ENCODE data around the gene APRT. TPM values are rescaled to one million over a fixed set of nuclear protein-coding genes. Genes with fewer than 3 reads are reported as not detected.

Gene APRT
- total RNA-seq, 2 experiments from 2014 or later = 129 to 136 TPM

GRCh38 chr16:88806491-88807111, 5.1 kb downstream of the APRT start:
- H3K27ac Mint-ChIP-seq = no peak overlapping the region
- DNase-seq = no peak
- H3K9me3 Mint-ChIP-seq = no peaks in the 10 kb centered on the region
- ChIA-PET CTCF (interaction anchor here (1.1 kb wide), 1 partner anchor 69 kb away, joined by 3 read pairs; no protein-coding TSS in a partner anchor), POLR2A (interaction anchor here (1.0 to 11.5 kb wide), 3 partner anchors 22 to 364 kb away, joined by 3 to 249 read pairs (median 3); partner anchors contain the start of gene PIEZO1)
- peaks cover 37% of the 10 kb centered on the region for H3K4me1 Mint-ChIP-seq
- no peak overlapping the region for H3K4me3 Mint-ChIP-seq
- no peaks in the 10 kb centered on the region for H3K27me3 Mint-ChIP-seq
- H3K36me3 Mint-ChIP-seq (ENCODE audit: low read depth) = peaks cover 45% of the 10 kb centered on the region

GRCh38 chr16:88805887-88806393, 5.8 kb downstream of the APRT start:
- DNase-seq = no peak
- H3K36me3 Mint-ChIP-seq (ENCODE audit: low read depth) = peaks cover 45% of the 10 kb centered on the region

GRCh38 chr16:88805340-88805715, 6.4 kb downstream of the APRT start:
- Mint-ChIP-seq H3K36me3 (ENCODE audit: low read depth) (peaks cover 43% of the 10 kb centered on the region), H3K9me3 (no peaks in the 10 kb centered on the region), H3K27ac (no peak overlapping the region), H3K4me1 (peaks cover 44% of the 10 kb centered on the region), H3K4me3 (peak overlapping the region; percentile 80), H3K27me3 (no peaks in the 10 kb centered on the region)
- DNase-seq = no peak
- CTCF ChIA-PET = interaction anchor here (1.1 kb wide), 1 partner anchor 68 kb away, joined by 3 read pairs; no protein-coding TSS in a partner anchor
- POLR2A ChIA-PET = interaction anchor here (0.8 to 11.5 kb wide), 5 partner anchors 7 to 124 kb away, joined by 3 to 249 read pairs (median 4); partner anchors contain the start of genes APRT, GALNS, PIEZO1 and TRAPPC2L

More at GRCh38 chr16:88805887-88806393, 5.8 kb downstream of the APRT start:
- ChIA-PET POLR2A (interaction anchor here (0.8 to 11.5 kb wide), 4 partner anchors 22 to 365 kb away, joined by 3 to 249 read pairs (median 3); partner anchors contain the start of gene PIEZO1), CTCF (interaction anchor here (1.1 kb wide), 1 partner anchor 68 kb away, joined by 3 read pairs; no protein-coding TSS in a partner anchor)
- H3K9me3 Mint-ChIP-seq = no peaks in the 10 kb centered on the region
- peak overlapping the region; percentile 47 for H3K4me3 Mint-ChIP-seq
- no peak overlapping the region for H3K27ac Mint-ChIP-seq
- H3K4me1 Mint-ChIP-seq = peaks cover 43% of the 10 kb centered on the region
- H3K27me3 Mint-ChIP-seq = no peaks in the 10 kb centered on the region

- Mint-ChIP-seq H3K4me3 (peak overlapping the region; percentile 80), H3K4me1 (peaks cover 41% of the 10 kb centered on the region), H3K36me3 (ENCODE audit: low read depth) (peaks cover 40% of the 10 kb centered on the region), H3K9me3 (no peaks in the 10 kb centered on the region), H3K27ac (peak overlapping the region; percentile 63), H3K27me3 (no peaks in the 10 kb centered on the region)
- DNase-seq = peak; percentile 58
- POLR2A ChIA-PET = interaction anchor here (0.8 to 11.5 kb wide), 5 partner anchors 8 to 70 kb away, joined by 3 to 249 read pairs (median 4); partner anchors contain the start of genes APRT, GALNS, PIEZO1 and TRAPPC2L
- CTCF ChIA-PET = no interaction called here
Observed at GRCh38 chr16:88804552-88805339, 7.0 kb downstream of the APRT start.

GRCh38 chr16:88804173-88804551, 7.6 kb downstream of the APRT start:
- DNase-seq = no peak
- Mint-ChIP-seq H3K4me1 (peaks cover 38% of the 10 kb centered on the region), H3K27me3 (no peaks in the 10 kb centered on the region), H3K9me3 (no peaks in the 10 kb centered on the region), H3K4me3 (peak overlapping the region; percentile 80), H3K27ac (peak overlapping the region; percentile 63), H3K36me3 (ENCODE audit: low read depth) (peaks cover 36% of the 10 kb centered on the region)
- POLR2A ChIA-PET = interaction anchor here (1.6 to 11.5 kb wide), 5 partner anchors 8 to 102 kb away, joined by 3 to 249 read pairs (median 15); partner anchors contain the start of genes APRT, GALNS, PIEZO1 and TRAPPC2L
- CTCF ChIA-PET = no interaction called here

GRCh38 chr16:88803264-88803987, 8.3 kb downstream of the APRT start, which contains the start of gene CDT1:
CDT1 (plus strand) TSS chr16:88803789; CDS start chr16:88803832, 43 bp downstream.
- ChIA-PET POLR2A (interaction anchor here (0.6 to 11.5 kb wide), 7 partner anchors 9 to 102 kb away, joined by 3 to 249 read pairs (median 4); partner anchors contain the start of genes APRT and PIEZO1), CTCF (interaction anchor here (0.7 to 1.2 kb wide), 4 partner anchors 22 to 181 kb away, joined by 3 to 6 read pairs (median 4); partner anchors contain the start of genes GALNS and TRAPPC2L)
- H3K27me3 Mint-ChIP-seq = no peaks in the 10 kb centered on the region
- peaks cover 35% of the 10 kb centered on the region for H3K4me1 Mint-ChIP-seq
- H3K4me3 Mint-ChIP-seq = peak within 1 kb of the TSS; percentile 86
- H3K27ac Mint-ChIP-seq = peak within 1 kb of the TSS; percentile 93
- peak; percentile 88 for DNase-seq
- peaks cover 32% of the 10 kb centered on the region for H3K36me3 Mint-ChIP-seq (ENCODE audit: low read depth)
- H3K9me3 Mint-ChIP-seq = no peaks in the 10 kb centered on the region

- Mint-ChIP-seq H3K27me3 (no peaks in the 10 kb centered on the region), H3K27ac (no peak overlapping the region), H3K4me3 (no peak overlapping the region), H3K4me1 (peaks cover 30% of the 10 kb centered on the region), H3K9me3 (no peaks in the 10 kb centered on the region), H3K36me3 (ENCODE audit: low read depth) (peaks cover 11% of the 10 kb centered on the region)
- DNase-seq = no peak
- CTCF ChIA-PET = interaction anchor here (0.6 to 3.6 kb wide), 6 partner anchors 16 to 120 kb away, joined by 3 to 20 read pairs (median 6); no protein-coding TSS in a partner anchor
- POLR2A ChIA-PET = interaction anchor here (3.6 to 4.0 kb wide), 2 partner anchors 10 to 17 kb away, joined by 29 to 55 read pairs; partner anchors contain the start of genes APRT and PIEZO1
Observed at GRCh38 chr16:88800277-88800592, 11.5 kb downstream of the APRT start.

- Mint-ChIP-seq H3K27me3 (no peaks in the 10 kb centered on the region), H3K9me3 (no peaks in the 10 kb centered on the region), H3K27ac (no peak overlapping the region), H3K36me3 (ENCODE audit: low read depth) (peaks cover 8% of the 10 kb centered on the region), H3K4me3 (no peak overlapping the region), H3K4me1 (peaks cover 33% of the 10 kb centered on the region)
- no peak for DNase-seq
- ChIA-PET POLR2A (interaction anchor here (3.6 to 4.0 kb wide), 2 partner anchors 11 to 17 kb away, joined by 29 to 55 read pairs; partner anchors contain the start of genes APRT and PIEZO1), CTCF (interaction anchor here (0.9 to 3.6 kb wide), 6 partner anchors 13 to 97 kb away, joined by 3 to 20 read pairs (median 5); no protein-coding TSS in a partner anchor)
Observed at GRCh38 chr16:88799569-88800276, 12.0 kb downstream of the APRT start.

- ChIA-PET POLR2A (interaction anchor here (1.3 to 4.0 kb wide), 3 partner anchors 12 to 94 kb away, joined by 3 to 55 read pairs (median 29); partner anchors contain the start of genes APRT and PIEZO1), CTCF (interaction anchor here (0.9 to 3.6 kb wide), 5 partner anchors 12 to 96 kb away, joined by 4 to 20 read pairs (median 6); no protein-coding TSS in a partner anchor)
- H3K27ac Mint-ChIP-seq = no peak overlapping the region
- H3K27me3 Mint-ChIP-seq = no peaks in the 10 kb centered on the region
- H3K9me3 Mint-ChIP-seq = no peaks in the 10 kb centered on the region
- peaks cover 35% of the 10 kb centered on the region for H3K4me1 Mint-ChIP-seq
- DNase-seq = no peak
- no peak overlapping the region for H3K4me3 Mint-ChIP-seq
- peaks cover 3% of the 10 kb centered on the region for H3K36me3 Mint-ChIP-seq (ENCODE audit: low read depth)
Observed at GRCh38 chr16:88798772-88799455, 12.8 kb downstream of the APRT start.

GRCh38 chr16:88798073-88798472, 13.7 kb downstream of the APRT start:
- POLR2A ChIA-PET = interaction anchor here (1.3 to 4.0 kb wide), 2 partner anchors 15 to 93 kb away, joined by 3 to 55 read pairs; partner anchors contain the start of gene PIEZO1
- H3K4me1 Mint-ChIP-seq = peaks cover 43% of the 10 kb centered on the region
- CTCF ChIA-PET = interaction anchor here (3.6 kb wide), 1 partner anchor 17 kb away, joined by 20 read pairs; no protein-coding TSS in a partner anchor

GRCh38 chr16:88796278-88796677, 15.4 kb downstream of the APRT start:
- Mint-ChIP-seq H3K4me3 (no peak overlapping the region), H3K9me3 (no peaks in the 10 kb centered on the region), H3K27ac (peak overlapping the region; percentile 31), H3K36me3 (ENCODE audit: low read depth) (no peaks in the 10 kb centered on the region), H3K27me3 (no peaks in the 10 kb centered on the region), H3K4me1 (peaks cover 51% of the 10 kb centered on the region)
- no peak for DNase-seq
- ChIA-PET POLR2A (no interaction called here), CTCF (interaction anchor here (1.4 kb wide), 1 partner anchor 59 kb away, joined by 3 read pairs; no protein-coding TSS in a partner anchor)

More at GRCh38 chr16:88798073-88798472, 13.7 kb downstream of the APRT start:
- Mint-ChIP-seq H3K27ac (no peak overlapping the region), H3K9me3 (no peaks in the 10 kb centered on the region), H3K27me3 (no peaks in the 10 kb centered on the region), H3K4me3 (no peak overlapping the region), H3K36me3 (ENCODE audit: low read depth) (peaks cover 3% of the 10 kb centered on the region)
- DNase-seq = no peak
